Thymus (tissue), 11 donors: ENCODE measurements around the gene ABCB11. TPM values are rescaled to one million over a fixed set of nuclear protein-coding genes. Genes with fewer than 3 reads are reported as not detected.
"Not testable (repeated sequence)": the region's sequence is repeated elsewhere in the genome, so short reads cannot be mapped to it uniquely, and the experiment has no call there.

Experiments
- DNase-seq, 9 donors: peaks; one replicate each; pipeline ENCODE4 v3.0.0-alpha.2; 2013; ENCODE audit warnings: low spot score in 9 of 9, low read depth in 6 of 9, missing footprints in 1 of 9
- H3K27ac ChIP-seq, 2 donors: one replicate each; pipeline ENCODE4 v1.5.1; 2013; ENCODE audit warnings: control low read depth in 1 of 2, low read depth in 1 of 2, low read length in 1 of 2, mild to moderate bottlenecking in 1 of 2, moderate library complexity in 1 of 2
- H3K27me3 ChIP-seq, 2 donors: one replicate each; pipeline ENCODE4 v1.5.1; 2013; ENCODE audit warnings: low read length in 1 of 2; ENCODE audit not compliant: control insufficient read depth in 2 of 2, insufficient read depth in 1 of 2
- H3K36me3 ChIP-seq, 2 donors: one replicate each; pipeline ENCODE4 v1.5.1; 2013; ENCODE audit warnings: low read length in 1 of 2, mild to moderate bottlenecking in 1 of 2, moderate library complexity in 1 of 2; ENCODE audit not compliant: control insufficient read depth in 2 of 2, insufficient read depth in 2 of 2
- H3K4me1 ChIP-seq, 2 donors: one replicate each; pipeline ENCODE4 v1.5.1; 2013; ENCODE audit warnings: low read length in 2 of 2; ENCODE audit not compliant: control insufficient read depth in 2 of 2, insufficient read depth in 2 of 2
- H3K4me3 ChIP-seq, 2 donors: one replicate each; pipeline ENCODE4 v1.5.1; 2013; ENCODE audit warnings: low read length in 2 of 2, control low read depth in 1 of 2, mild to moderate bottlenecking in 1 of 2
- H3K9me3 ChIP-seq, 2 donors: one replicate each; pipeline ENCODE4 v1.5.1; 2013; ENCODE audit warnings: low read length in 1 of 2, mild to moderate bottlenecking in 1 of 2; ENCODE audit not compliant: control insufficient read depth in 2 of 2, insufficient read depth in 1 of 2
- WGBS: extraction: QIAGEN DNeasy Blood & Tissue Kit; methylation state at CpG from one replicate; pipeline ENCODE4 v1.1.7; 2013; 5-methylcytosine and 5-hydroxymethylcytosine counted together
- polyA plus RNA-seq: library from polyadenylated mRNA; stranded (reverse); fragments of 200-250 nt; gene quantifications from one replicate; pipeline ENCODE4 v1.2.3, GENCODE V29; 2013
- total RNA-seq: library from RNA; stranded (reverse); fragments of 120-200 nt; gene quantifications from one replicate; pipeline ENCODE4 v1.2.4, GENCODE V29; 2013
- donor health status: healthy.

ABCB11 gene
- total and polyA plus RNA-seq, 2 donors: 0.05 to 0.09 TPM

GRCh38 chr2:169013628-169014026 is 17.5 kb downstream of the ABCB11 start:
- H3K27ac ChIP-seq: no peak overlapping the region
- WGBS: 93% methylated on average over 4 of the region's 4 CpGs

GRCh38 chr2:169012812-169013627 is 18.1 kb downstream of the ABCB11 start:
- 92% methylated on average over 6 of the region's 6 CpGs for WGBS
- no peaks in the 10 kb centered on the region for H3K36me3 ChIP-seq
- H3K9me3 ChIP-seq: no peaks in the 10 kb centered on the region
- H3K27me3 ChIP-seq: no peaks in the 10 kb centered on the region
- no peak overlapping the region for H3K4me3 ChIP-seq
- H3K27ac ChIP-seq: no peak overlapping the region
- H3K4me1 ChIP-seq: no peaks in the 10 kb centered on the region
- DNase-seq: no peak

More at GRCh38 chr2:169013628-169014026, 17.5 kb downstream of the ABCB11 start:
- H3K9me3 ChIP-seq: no peaks in the 10 kb centered on the region
- no peaks in the 10 kb centered on the region for H3K4me1 ChIP-seq
- no peaks in the 10 kb centered on the region for H3K36me3 ChIP-seq
- DNase-seq: no peak
- H3K27me3 ChIP-seq: no peaks in the 10 kb centered on the region
- no peak overlapping the region for H3K4me3 ChIP-seq

GRCh38 chr2:169012191-169012792 is 18.8 kb downstream of the ABCB11 start:
- not testable (repeated sequence) for H3K27me3 ChIP-seq, H3K4me1 ChIP-seq, H3K27ac ChIP-seq, H3K9me3 ChIP-seq, H3K4me3 ChIP-seq, H3K36me3 ChIP-seq, DNase-seq
- 93% methylated on average over 5 of the region's 5 CpGs for WGBS

- Histone ChIP-seq H3K4me1 (no peaks in the 10 kb centered on the region), H3K4me3 (no peak overlapping the region), H3K27ac (no peak overlapping the region), H3K9me3 (no peaks in the 10 kb centered on the region), H3K36me3 (no peaks in the 10 kb centered on the region), H3K27me3 (no peaks in the 10 kb centered on the region)
- WGBS: 93% methylated on average over 2 of the region's 2 CpGs
- DNase-seq: no peak
Observed at GRCh38 chr2:169011698-169012097, 19.4 kb downstream of the ABCB11 start.

GRCh38 chr2:169010633-169011460 is 20.3 kb downstream of the ABCB11 start:
- no peak overlapping the region for H3K27ac ChIP-seq
- DNase-seq: no peak
- no peaks in the 10 kb centered on the region for H3K36me3 ChIP-seq
- WGBS: 94% methylated on average over 8 of the region's 8 CpGs
- no peaks in the 10 kb centered on the region for H3K4me1 ChIP-seq
- no peak overlapping the region for H3K4me3 ChIP-seq
- no peaks in the 10 kb centered on the region for H3K9me3 ChIP-seq
- H3K27me3 ChIP-seq: no peaks in the 10 kb centered on the region

GRCh38 chr2:169009865-169010579 is 21.1 kb downstream of the ABCB11 start:
- H3K27me3 ChIP-seq: no peaks in the 10 kb centered on the region
- DNase-seq: no peak

GRCh38 chr2:169007941-169008340 is 23.2 kb downstream of the ABCB11 start:
- no peak for DNase-seq
- Histone ChIP-seq H3K27me3 (no peaks in the 10 kb centered on the region), H3K36me3 (no peaks in the 10 kb centered on the region), H3K4me3 (no peak overlapping the region), H3K9me3 (no peaks in the 10 kb centered on the region), H3K4me1 (peaks cover 10% of the 10 kb centered on the region in 2 donors), H3K27ac (no peak overlapping the region)
- WGBS: 75% methylated on average over 2 of the region's 2 CpGs

More at GRCh38 chr2:169009865-169010579, 21.1 kb downstream of the ABCB11 start:
- no peaks in the 10 kb centered on the region for H3K9me3 ChIP-seq
- no peaks in the 10 kb centered on the region for H3K36me3 ChIP-seq
- H3K4me1 ChIP-seq: peaks cover 4 to 5% of the 10 kb centered on the region in 2 donors
- 65% methylated on average over 3 of the region's 3 CpGs for WGBS
- no peak overlapping the region for H3K4me3 ChIP-seq
- H3K27ac ChIP-seq: no peak overlapping the region

GRCh38 chr2:169007356-169007755 is 23.8 kb downstream of the ABCB11 start:
- no peak for DNase-seq
- WGBS: 89% methylated on average over 3 of the region's 3 CpGs
- H3K4me3 ChIP-seq: no peak overlapping the region
- no peaks in the 10 kb centered on the region for H3K9me3 ChIP-seq
- no peaks in the 10 kb centered on the region for H3K27me3 ChIP-seq
- H3K4me1 ChIP-seq: peaks cover 10% of the 10 kb centered on the region in 2 donors
- no peak overlapping the region for H3K27ac ChIP-seq
- H3K36me3 ChIP-seq: no peaks in the 10 kb centered on the region
